Activated CD8-positive, alpha-beta memory T cell treated with anti-CD3 and anti-CD28 coated beads for 4 hours (primary cell): ENCODE data around the gene ING4.
"Not testable (repeated sequence)": the region's sequence is repeated elsewhere in the genome, so short reads cannot be mapped to it uniquely, and the experiment has no call there.

ENCODE experiments used
- DNase-seq, 2 donors: peaks; one replicate each; pipeline ENCODE4 v3.0.0-alpha.2; 2020; ENCODE audit warnings: low read depth in 2 of 2

Gene ING4

GRCh38 chr12:6662906-6663742 is at the start of gene ING4:
ING4 (minus strand) TSS chr12:6663119; CDS start chr12:6663101, 18 bp downstream.
- DNase-seq = peak; percentile 92 to 97

- no peak for DNase-seq
Observed at GRCh38 chr12:6708960-6709394, 46.1 kb upstream of the ING4 start.

- not testable (repeated sequence) for DNase-seq
Observed at GRCh38 chr12:6708351-6708750, 45.4 kb upstream of the ING4 start.

- DNase-seq = no peak
Observed at GRCh38 chr12:6703631-6704030, 40.7 kb upstream of the ING4 start.

GRCh38 chr12:6701078-6701768 is 38.3 kb upstream of the ING4 start:
- no peak for DNase-seq

- no peak for DNase-seq
Observed at GRCh38 chr12:6700646-6701051, 37.7 kb upstream of the ING4 start, which contains the start of gene PIANP. PIANP (minus strand) TSS chr12:6700815; CDS start chr12:6698061, 2,754 bp downstream.

GRCh38 chr12:6699989-6700645 is 37.2 kb upstream of the ING4 start:
- DNase-seq = no peak

GRCh38 chr12:6699259-6699988 is 36.5 kb upstream of the ING4 start:
- no peak for DNase-seq

GRCh38 chr12:6698352-6699046 is 35.6 kb upstream of the ING4 start:
- no peak for DNase-seq

- DNase-seq = no peak
Observed at GRCh38 chr12:6697584-6698351, 34.8 kb upstream of the ING4 start.

- no peak for DNase-seq
Observed at GRCh38 chr12:6696690-6697583, 34.0 kb upstream of the ING4 start.

GRCh38 chr12:6695313-6696045 is 32.6 kb upstream of the ING4 start:
- no peak for DNase-seq

GRCh38 chr12:6694701-6695100 is 31.8 kb upstream of the ING4 start:
- no peak for DNase-seq

GRCh38 chr12:6693832-6694355 is 31.0 kb upstream of the ING4 start:
- no peak for DNase-seq

- no peak for DNase-seq
Observed at GRCh38 chr12:6692888-6693287, 30.0 kb upstream of the ING4 start.

GRCh38 chr12:6691473-6691872 is 28.6 kb upstream of the ING4 start:
- no peak for DNase-seq

GRCh38 chr12:6688999-6689882 is 26.3 kb upstream of the ING4 start, which contains the start of gene ZNF384:
ZNF384 (minus strand) TSS chr12:6689375; CDS start chr12:6679520, 9,855 bp downstream.
- DNase-seq = peak; percentile 92 to 94
